HCT116 (cell line): ENCODE data around the gene HAUS8. TPM values are rescaled to one million over a fixed set of nuclear protein-coding genes. Genes with fewer than 3 reads are reported as not detected.

Experiments used
- ATAC-seq: fragments of 200-7000 bp; cut with Tn5 transposase; 2 replicates; pipeline ENCODE4 v1.9.1; 2020; ENCODE audit warnings: mild to moderate bottlenecking, moderate library complexity
- BruUV-seq: library from RNA; stranded (reverse); fragments of 400-500 nt; replicated peaks from 2 replicates; lab custom pipeline; 2021; lab: Mats Ljungman, UMichigan
- CTCF ChIA-PET: fragments of 300-600 bp; sonication (Branson Sonifier 250); formaldehyde crosslinking; loops from one replicate; lab custom pipeline; 2021; ENCODE audit warnings: antibody characterized with exemption; lab: Charles Lee
- POLR2A ChIA-PET: fragments of 300-600, 350-600 bp; sonication (Branson Sonifier 250); formaldehyde crosslinking; loops from one replicate; lab custom pipeline; 2021; ENCODE audit warnings: antibody characterized with exemption; lab: Charles Lee
- RAD21 ChIA-PET, 2 experiments: fragments of 300-600 bp; sonication (Branson Sonifier 250); formaldehyde crosslinking; loops; one replicate each; lab custom pipeline; 2023; ENCODE audit warnings: low total read pairs in 2 of 2; ENCODE audit not compliant: uncharacterized antibody in 2 of 2, unreplicated experiment in 2 of 2, low non-redundant PET in 1 of 2; lab: Charles Lee
- DNase-seq: peaks from one replicate; pipeline ENCODE4 v3.0.0-alpha.2; 2010; ENCODE audit warnings: low read depth, low spot score
- H2AFZ ChIP-seq: fragments of 200-600 bp; shearing (Covaris generic), sonication (generic); 2 replicates; pipeline ENCODE4 v1.6.1; 2017; ENCODE audit warnings: low read depth, mixed run types, mixed read lengths, antibody characterized with exemption, low read length; ENCODE audit not compliant: poor library complexity, severe bottlenecking
- H3K27ac ChIP-seq: 2 replicates; pipeline ENCODE4 v1.5.1; 2012; ENCODE audit warnings: low read depth, low read length
- H3K27me3 ChIP-seq: fragments of 200-600 bp; sonication (generic); 2 replicates; pipeline ENCODE4 v1.6.1; 2016; ENCODE audit warnings: mixed run types, low read length, mixed read lengths; ENCODE audit not compliant: insufficient read depth
- H3K36me3 ChIP-seq, 2 experiments: fragments of 200-500 bp in 1 of 2; fragments of 200-600 bp in 1 of 2; sonication (Bioruptor generic) in 1 of 2; sonication (generic) in 1 of 2; 2 replicates each; pipeline versions ENCODE4 v1.5.1 to v1.6.1; 2014 to 2016; ENCODE audit warnings: low read length in 2 of 2, inconsistent platforms in 1 of 2, mixed read lengths in 1 of 2, mixed run types in 1 of 2; ENCODE audit not compliant: insufficient read depth in 2 of 2, control insufficient read depth in 1 of 2
- H3K4me1 ChIP-seq, 2 experiments: fragments of 200-600 bp in 1 of 2; sonication (generic) in 1 of 2; 2 replicates each; pipeline versions ENCODE4 v1.5.1 to v1.6.1; 2012 to 2017; ENCODE audit warnings: low read length in 2 of 2, inconsistent platforms in 1 of 2, mild to moderate bottlenecking in 1 of 2, mixed read lengths in 1 of 2, mixed run types in 1 of 2, moderate library complexity in 1 of 2; ENCODE audit not compliant: insufficient read depth in 2 of 2, control insufficient read depth in 1 of 2
- H3K4me2 ChIP-seq: fragments of 200-600 bp; sonication (generic); 2 replicates; pipeline ENCODE4 v1.6.1; 2017; ENCODE audit warnings: mixed run types, low read length, mixed read lengths
- H3K4me3 ChIP-seq, 2 experiments: fragments of 200-600 bp in 1 of 2; sonication (generic) in 1 of 2; replicated peaks in 1 of 2; 2 replicates each; pipeline ENCODE4 v1.5.1; 2011 to 2016; ENCODE audit warnings: low read length in 2 of 2, control low read depth in 1 of 2, low read depth in 1 of 2, mild to moderate bottlenecking in 1 of 2, mixed read lengths in 1 of 2, mixed run types in 1 of 2
- H3K79me2 ChIP-seq: fragments of 200-600 bp; sonication (generic); 2 replicates; pipeline ENCODE4 v1.6.1; 2017; ENCODE audit warnings: mild to moderate bottlenecking, mixed run types, low read length, moderate library complexity, mixed read lengths; ENCODE audit not compliant: insufficient read depth
- H3K9ac ChIP-seq: fragments of 200-600 bp; sonication (generic); 2 replicates; pipeline ENCODE4 v1.6.1; 2016; ENCODE audit warnings: low read length, mixed read lengths
- H3K9me2 ChIP-seq: fragments of 200-600 bp; sonication (generic), shearing (Covaris generic); 2 replicates; pipeline ENCODE4 v1.6.1; 2017; ENCODE audit warnings: mixed run types, mild to moderate bottlenecking, moderate library complexity; ENCODE audit not compliant: insufficient read depth
- H3K9me3 ChIP-seq, 2 experiments: fragments of 200-500 bp in 1 of 2; fragments of 200-600 bp in 1 of 2; sonication (Bioruptor generic) in 1 of 2; sonication (generic) in 1 of 2; 2 replicates each; pipeline ENCODE4 v1.6.1; 2014 to 2017; ENCODE audit warnings: low read length in 2 of 2, mixed read lengths in 2 of 2, inconsistent platforms in 1 of 2, low read depth in 1 of 2, mild to moderate bottlenecking in 1 of 2, mixed run types in 1 of 2, moderate library complexity in 1 of 2; ENCODE audit not compliant: control insufficient read depth in 1 of 2, insufficient read depth in 1 of 2
- H4K20me1 ChIP-seq: fragments of 200-600 bp; sonication (generic), shearing (Covaris generic); 2 replicates; pipeline ENCODE4 v1.6.1; 2017; ENCODE audit warnings: mixed run types, mild to moderate bottlenecking, moderate library complexity; ENCODE audit not compliant: insufficient read depth
- CBX3 ChIP-seq: IDR thresholded peaks from 2 replicates; pipeline ENCODE4 v1.6.1; 2012; ENCODE audit warnings: low read depth
- CEBPB ChIP-seq: IDR thresholded peaks from 2 replicates; pipeline ENCODE4 v1.6.1; 2012; ENCODE audit warnings: low read depth
- ELF1 ChIP-seq: IDR thresholded peaks from 2 replicates; pipeline ENCODE4 v1.6.1; 2012; ENCODE audit warnings: low read depth, borderline replicate concordance
- EZH2 ChIP-seq: fragments of 200-600 bp; sonication (generic); IDR thresholded peaks from 2 replicates; pipeline ENCODE4 v1.6.1; 2017; ENCODE audit warnings: antibody characterized with exemption, mixed run types
- FOSL1 ChIP-seq: IDR thresholded peaks from 2 replicates; pipeline ENCODE4 v1.6.1; 2012; ENCODE audit warnings: low read depth
- JUND ChIP-seq: IDR thresholded peaks from 2 replicates; pipeline ENCODE4 v1.6.1; 2012
- MAX ChIP-seq: IDR thresholded peaks from 2 replicates; pipeline ENCODE4 v1.6.1; 2012
- POLR2A ChIP-seq: IDR thresholded peaks from 2 replicates; pipeline ENCODE4 v1.7.0; 2011; ENCODE audit warnings: borderline replicate concordance; ENCODE audit not compliant: insufficient read depth, insufficient read length; ENCODE audit errors: extremely low read depth
- POLR2AphosphoS5 ChIP-seq: IDR thresholded peaks from 2 replicates; pipeline ENCODE4 v1.6.1; 2011; ENCODE audit warnings: mild to moderate bottlenecking, low read depth, low read length, moderate library complexity
- RAD21 ChIP-seq: IDR thresholded peaks from 2 replicates; pipeline ENCODE4 v1.6.1; 2012; ENCODE audit warnings: low read depth, mild to moderate bottlenecking
- SP1 ChIP-seq: IDR thresholded peaks from 2 replicates; pipeline ENCODE4 v1.6.1; 2012; ENCODE audit warnings: low read depth
- TCF7L2 ChIP-seq: IDR thresholded peaks from 2 replicates; pipeline ENCODE4 v1.7.0; 2011; ENCODE audit warnings: borderline replicate concordance, inconsistent platforms; ENCODE audit not compliant: insufficient read depth, insufficient read length; ENCODE audit errors: extremely low read depth
- ZBTB33 ChIP-seq: IDR thresholded peaks from 2 replicates; pipeline ENCODE4 v1.6.1; 2011; ENCODE audit warnings: mild to moderate bottlenecking, low read length, moderate library complexity; ENCODE audit not compliant: insufficient replicate concordance; ENCODE audit errors: extremely low read depth
- ZFX ChIP-seq: fragments of 450-650 bp; IDR thresholded peaks from 2 replicates; pipeline ENCODE4 v1.6.1; 2017
- intact Hi-C: fragments of 100-400 bp; cut with micrococcal nuclease; formaldehyde crosslinking; loops from 2 replicates; pipeline ENCODE4 v1.10.0; 2022
- total RNA-seq: library from RNA; stranded (reverse); gene quantifications from one replicate; pipeline ENCODE4 v1.2.1, GENCODE V29; 2021; ENCODE audit not compliant: unreplicated experiment

The HAUS8 gene
- total RNA-seq, 1 experiment from 2014 or later = 23.6 TPM

GRCh38 chr19:17035842-17036424 lies 39.3 kb downstream of the HAUS8 start:
- Histone ChIP-seq H3K27ac (no peak overlapping the region), H3K79me2 (no peaks in the 10 kb centered on the region), H3K9ac (no peak overlapping the region), H3K9me2 (no peaks in the 10 kb centered on the region), H3K36me3 (no peaks in the 10 kb centered on the region), H3K4me1 (no peaks in the 10 kb centered on the region), H4K20me1 (no peaks in the 10 kb centered on the region), H3K4me2 (no peak overlapping the region), H3K27me3 (no peaks in the 10 kb centered on the region), H2AFZ (no peak overlapping the region), H3K4me3 (no peak overlapping the region), H3K9me3 (no peaks in the 10 kb centered on the region)
- DNase-seq (no peak), ATAC-seq (no peak)
- ChIA-PET CTCF (no interaction called here), POLR2A (no interaction called here), RAD21 (no interaction called here)
- no TSS peak for BruUV-seq
- TF ChIP-seq ZBTB33 = no peak
- no peak for TF ChIP-seq POLR2A
- no peak for TF ChIP-seq RAD21
- TF ChIP-seq ELF1 = no peak
- no peak for TF ChIP-seq SP1
- TF ChIP-seq JUND = no peak
- no peak for TF ChIP-seq CBX3
- no peak for TF ChIP-seq POLR2AphosphoS5
- TF ChIP-seq TCF7L2 = no peak
- TF ChIP-seq CEBPB = no peak
- no peak for TF ChIP-seq EZH2
- no peak for TF ChIP-seq ZFX
- TF ChIP-seq FOSL1 = no peak
- TF ChIP-seq MAX = no peak
- intact Hi-C loops = no loop called here
